ENCODE measurements around the gene MS4A13.

DNA sequence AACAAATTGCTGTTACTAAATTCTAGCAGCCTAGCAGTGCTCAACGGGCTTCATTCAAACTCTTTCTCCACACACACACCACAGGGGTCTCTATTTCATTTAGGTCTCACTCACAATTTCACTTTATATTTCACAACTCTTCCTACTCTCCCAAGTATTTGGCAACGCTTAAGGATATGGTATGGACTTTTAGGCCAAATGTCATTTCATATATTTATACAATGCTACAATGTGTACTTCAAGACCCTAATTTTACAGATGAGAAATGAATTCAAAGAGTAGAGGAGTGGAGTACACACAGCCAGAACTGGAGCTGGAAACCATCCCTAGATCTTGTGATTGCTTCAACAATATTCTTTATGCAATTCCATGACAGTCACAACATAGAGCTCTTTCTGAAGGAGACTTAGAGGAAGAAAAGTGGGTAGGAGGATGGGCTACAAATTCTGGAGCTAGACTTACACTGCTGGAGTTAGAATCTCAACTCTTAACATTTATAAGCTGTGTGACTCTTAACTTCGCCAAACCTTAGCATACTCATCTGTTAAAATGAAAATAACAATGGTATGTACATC lies 2.5 kb upstream of the MS4A13 start:
- TF ChIP-seq, protein P1, sequence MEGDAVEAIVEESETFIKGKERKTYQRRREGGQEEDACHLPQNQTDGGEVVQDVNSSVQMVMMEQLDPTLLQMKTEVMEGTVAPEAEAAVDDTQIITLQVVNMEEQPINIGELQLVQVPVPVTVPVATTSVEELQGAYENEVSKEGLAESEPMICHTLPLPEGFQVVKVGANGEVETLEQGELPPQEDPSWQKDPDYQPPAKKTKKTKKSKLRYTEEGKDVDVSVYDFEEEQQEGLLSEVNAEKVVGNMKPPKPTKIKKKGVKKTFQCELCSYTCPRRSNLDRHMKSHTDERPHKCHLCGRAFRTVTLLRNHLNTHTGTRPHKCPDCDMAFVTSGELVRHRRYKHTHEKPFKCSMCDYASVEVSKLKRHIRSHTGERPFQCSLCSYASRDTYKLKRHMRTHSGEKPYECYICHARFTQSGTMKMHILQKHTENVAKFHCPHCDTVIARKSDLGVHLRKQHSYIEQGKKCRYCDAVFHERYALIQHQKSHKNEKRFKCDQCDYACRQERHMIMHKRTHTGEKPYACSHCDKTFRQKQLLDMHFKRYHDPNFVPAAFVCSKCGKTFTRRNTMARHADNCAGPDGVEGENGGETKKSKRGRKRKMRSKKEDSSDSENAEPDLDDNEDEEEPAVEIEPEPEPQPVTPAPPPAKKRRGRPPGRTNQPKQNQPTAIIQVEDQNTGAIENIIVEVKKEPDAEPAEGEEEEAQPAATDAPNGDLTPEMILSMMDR (conservative IDR thresholded peaks at IDR 0.05 in 1 of 2, IDR thresholded peaks at IDR 0.05 in 1 of 2; ENCODE audit: extremely low read depth in 1 of 2, insufficient read depth in 1 of 2, low read depth in 1 of 2, low read length in 2 of 2) = no peak
- TF ChIP-seq EZH2 (IDR thresholded peaks at IDR 0.05; ENCODE audit: borderline replicate concordance, low read length) = no peak
